Muscle of leg (tissue), 9 donors: Measurements from ENCODE around the gene LZIC. TPM values are rescaled to one million over a fixed set of nuclear protein-coding genes. Genes with fewer than 3 reads are reported as not detected.

Experiments
- polyA plus RNA-seq, 8 donors: library from polyadenylated mRNA; unstranded; fragments of 120-200 nt; gene quantifications; one replicate each; pipeline versions ENCODE4 v1.2.1 to v1.2.3, GENCODE V29; 2013; ENCODE audit warnings: inconsistent platforms in 1 of 8, low replicate concordance in 1 of 8; ENCODE audit not compliant: insufficient read length in 8 of 8, insufficient read depth in 1 of 8
- total RNA-seq: library from RNA; stranded (reverse); fragments of 120-200 nt; gene quantifications from one replicate; pipeline ENCODE4 v1.2.4, GENCODE V29; 2013

LZIC gene
- total and polyA plus RNA-seq, 9 donors, result 39.1 to 54.2 (median 51.4) TPM

Other genes with a start within 250 kb of the LZIC start
- 39.3 TPM for gene CLSTN1, start 119.4 kb downstream of the LZIC start, total RNA-seq
- gene CLSTN1, start 119.4 kb downstream of the LZIC start, polyA plus RNA-seq, result 100 to 1,000 TPM in 1 of 8 donors, 10 to 100 TPM in 7; 64.2 to 102 (median 82.9) TPM
- gene CTNNBIP1, start 33.1 kb downstream of the LZIC start, total RNA-seq, result 60.1 TPM
- gene CTNNBIP1, start 33.1 kb downstream of the LZIC start, polyA plus RNA-seq, result 10 to 100 TPM; 47.3 to 81.1 (median 58.5) TPM
- gene NMNAT1, start 84 bp upstream of the LZIC start, total RNA-seq, result 13.2 TPM
- 10 to 100 TPM; 10.8 to 13.1 (median 12.1) TPM for gene NMNAT1, start 84 bp upstream of the LZIC start, polyA plus RNA-seq
- 5.7 TPM for gene RBP7, start 53.8 kb upstream of the LZIC start, total RNA-seq
- gene RBP7, start 53.8 kb upstream of the LZIC start, polyA plus RNA-seq, result 1 to 10 TPM; 1.9 to 5.7 (median 3.3) TPM
- 27.3 TPM for gene UBE4B, start 89.6 kb upstream of the LZIC start, total RNA-seq
- gene UBE4B, start 89.6 kb upstream of the LZIC start, polyA plus RNA-seq, result 10 to 100 TPM; 35.7 to 45.1 (median 42.1) TPM